Pancreas (tissue), 10 donors: ENCODE measurements around the gene MOB3A. TPM values are rescaled to one million over a fixed set of nuclear protein-coding genes. Genes with fewer than 3 reads are reported as not detected.

Experiments
- ATAC-seq, 4 donors: fragments of 200-7000 bp; cut with Tn5 transposase; one replicate each; pipeline versions ENCODE4 v1.8.0 to v1.9.1; 2020; ENCODE audit warnings: mild to moderate bottlenecking in 4 of 4, moderate library complexity in 4 of 4
- DNase-seq, 6 donors: peaks; one replicate each; pipeline ENCODE4 v3.0.0-alpha.2; 2020
- FAIRE-seq: peaks from 2 replicates; lab custom pipeline; 2012; peaks lifted over from hg19 to GRCh38; lab: Jason Lieb, UNC
- H3K27ac ChIP-seq, 4 donors: fragments of 200-600 bp; sonication (generic); 1 replicate in 3 of 4; 2 replicates in 1 of 4; pipeline versions ENCODE4 v1.5.0 to v1.8.0; 2020
- H3K27me3 ChIP-seq, 4 donors: fragments of 200-600 bp; one replicate each; pipeline ENCODE4 v1.8.0; 2021
- H3K36me3 ChIP-seq, 3 donors: fragments of 200-600 bp; sonication (generic) in 1 of 3; one replicate each; pipeline versions ENCODE4 v1.5.0 to v1.8.0; 2020 to 2021
- H3K4me1 ChIP-seq, 3 donors: fragments of 200-600 bp; one replicate each; pipeline ENCODE4 v1.8.0; 2021
- H3K4me3 ChIP-seq, 4 donors: fragments of 200-600 bp; sonication (generic) in 2 of 4; one replicate each; pipeline versions ENCODE4 v1.5.0 to v1.8.0; 2020 to 2021
- H3K9me3 ChIP-seq, 4 donors: fragments of 200-600 bp; one replicate each; pipeline ENCODE4 v1.8.0; 2021
- CTCF ChIP-seq, 4 donors: fragments of 200-600 bp; sonication (generic) in 3 of 4; IDR thresholded peaks; one replicate each; pipeline versions ENCODE4 v1.5.0 to v1.8.0; 2021; ENCODE audit warnings: antibody characterized with exemption in 4 of 4
- WGBS, 2 donors: extraction: QIAGEN DNeasy Blood & Tissue Kit; methylation state at CpG; one replicate each; pipeline ENCODE4 v1.1.7; 2013; 5-methylcytosine and 5-hydroxymethylcytosine counted together
- intact Hi-C, 3 donors: fragments of 100-400 bp; cut with DNase I; formaldehyde crosslinking; loops; one replicate each; pipeline versions ENCODE4 v1.11.1 to v1.14.2; 2022
- polyA plus RNA-seq, 2 donors: library from polyadenylated mRNA; stranded (reverse); fragments of 200-250 nt; gene quantifications; one replicate each; pipeline ENCODE4 v1.2.3, GENCODE V29; 2013
- total RNA-seq, 6 donors: library from RNA; stranded (reverse); fragmentation: NEBNext Ultra II Directional in 4 of 6; extraction: Animal tissue kit (Norgen Biotek cat#: 25700) in 4 of 6; gene quantifications; one replicate each; pipeline versions ENCODE4 v1.2.1 to v1.2.4, GENCODE V29; 2021 to 2023
- donor health status: healthy with polysubstance abuse.
- donor health status: DM: no; HTN: no; CAD: no; lungs with moderate emphysema.
- donor health status: DM: no; HTN: no; CAD: no.
- donor health status: control.
- donor health status: control.
- donor health status: Bipolar disorder and iron deficiency.
- donor health status: DM: yes; HTN: yes; CAD: no.
- donor health status: DM: no; HTN: no; CAD: no.
- donor health status: DM: no; HTN: no; CAD: no.
- donor health status: DM: yes; HTN: yes; CAD: no.

The MOB3A gene
- total and polyA plus RNA-seq, 8 donors, result 9.2 to 26.0 (median 16.6) TPM

- DNase-seq (peak in 1 of 6 donors; percentile 26), ATAC-seq (no peak), FAIRE-seq (no peak)
- Histone ChIP-seq H3K27me3 (no peaks in the 10 kb centered on the region), H3K36me3 (peaks cover 12 to 93% (median 75%) of the 10 kb centered on the region in 3 donors), H3K4me1 (no peaks in the 10 kb centered on the region), H3K9me3 (no peaks in the 10 kb centered on the region), H3K4me3 (no peak overlapping the region), H3K27ac (no peak overlapping the region)
- intact Hi-C loops, result no loop called here
- 94 to 96% methylated on average over 24 of the region's 24 CpGs for WGBS, 2 donors
- TF ChIP-seq CTCF (IDR thresholded peaks at IDR 0.05), result no peak
Measured at GRCh38 chr19:2115911-2116426, 19.8 kb upstream of the MOB3A start.

GRCh38 chr19:2115324-2115723, 19.2 kb upstream of the MOB3A start:
- DNase-seq, result peak in 2 of 6 donors; percentile 34 to 69
- FAIRE-seq, result no peak
- intact Hi-C loops, result no loop called here
- no peak for ATAC-seq
- 95 to 98% methylated on average over 25 of the region's 25 CpGs for WGBS, 2 donors
- Histone ChIP-seq H3K4me1 (no peaks in the 10 kb centered on the region), H3K9me3 (no peaks in the 10 kb centered on the region), H3K4me3 (no peak overlapping the region), H3K27me3 (no peaks in the 10 kb centered on the region), H3K36me3 (peaks cover 12 to 92% (median 75%) of the 10 kb centered on the region in 3 donors), H3K27ac (no peak overlapping the region)
- no peak for TF ChIP-seq CTCF (IDR thresholded peaks at IDR 0.05)

- Histone ChIP-seq H3K27me3 (no peaks in the 10 kb centered on the region), H3K36me3 (peaks cover 13 to 91% (median 75%) of the 10 kb centered on the region in 3 donors), H3K9me3 (no peaks in the 10 kb centered on the region), H3K27ac (no peak overlapping the region), H3K4me3 (no peak overlapping the region), H3K4me1 (no peaks in the 10 kb centered on the region)
- ATAC-seq (no peak), DNase-seq (peak in 2 of 6 donors; percentile 29 to 47), FAIRE-seq (no peak)
- TF ChIP-seq CTCF (IDR thresholded peaks at IDR 0.05), result no peak
- 94 to 96% methylated on average over 21 of the region's 21 CpGs for WGBS, 2 donors
- intact Hi-C loops, result no loop called here
Measured at GRCh38 chr19:2114821-2115220, 18.7 kb upstream of the MOB3A start.

- ATAC-seq (no peak), FAIRE-seq (no peak), DNase-seq (no peak)
- H3K36me3 ChIP-seq, result peaks cover 15 to 93% (median 79%) of the 10 kb centered on the region in 3 donors
- no peaks in the 10 kb centered on the region for H3K4me1 ChIP-seq
- TF ChIP-seq CTCF (IDR thresholded peaks at IDR 0.05), result no peak
- H3K27ac ChIP-seq, result no peak overlapping the region
- H3K27me3 ChIP-seq, result no peaks in the 10 kb centered on the region
- no peaks in the 10 kb centered on the region for H3K9me3 ChIP-seq
- intact Hi-C loops, result no loop called here
- 92 to 95% methylated on average over 9 of the region's 9 CpGs for whole genome bisulfite sequencing, 2 donors
- no peak overlapping the region for H3K4me3 ChIP-seq
Measured at GRCh38 chr19:2114218-2114617, 18.1 kb upstream of the MOB3A start.

GRCh38 chr19:2113439-2114211, 17.5 kb upstream of the MOB3A start:
- Histone ChIP-seq H3K4me1 (no peaks in the 10 kb centered on the region), H3K27ac (no peak overlapping the region), H3K4me3 (no peak overlapping the region), H3K27me3 (no peaks in the 10 kb centered on the region), H3K36me3 (peaks cover 15 to 94% (median 82%) of the 10 kb centered on the region in 3 donors), H3K9me3 (no peaks in the 10 kb centered on the region)
- DNase-seq (no peak), FAIRE-seq (no peak), ATAC-seq (no peak)
- intact Hi-C loops, result no loop called here
- WGBS, 2 donors, result 94 to 95% methylated on average over 24 of the region's 24 CpGs
- no peak for TF ChIP-seq CTCF (IDR thresholded peaks at IDR 0.05)
